Type B pancreatic cell (in vitro differentiated cells): ENCODE measurements around the gene SHLD2. TPM values are rescaled to one million over a fixed set of nuclear protein-coding genes. Genes with fewer than 3 reads are reported as not detected.
A peak's percentile ranks its signal among the peaks of the same experiment; 100 is the strongest.
"Not testable (repeated sequence)": the region's sequence is repeated elsewhere in the genome, so short reads cannot be mapped to it uniquely, and the experiment has no call there.

ENCODE experiments used
- DNase-seq: peaks from one replicate; pipeline ENCODE4 v3.0.0; 2021; ENCODE audit warnings: mixed read lengths; ENCODE audit not compliant: unreplicated experiment; ENCODE audit errors: extremely low spot score
- H3K27ac Mint-ChIP-seq: 2 replicates; pipeline ENCODE4 v1.8.0; 2021; ENCODE audit warnings: mild to moderate bottlenecking, mixed read lengths
- H3K27me3 Mint-ChIP-seq: 2 replicates; pipeline ENCODE4 v1.8.0; 2021; ENCODE audit warnings: mixed read lengths
- H3K36me3 Mint-ChIP-seq: 2 replicates; pipeline ENCODE4 v1.8.0; 2021; ENCODE audit warnings: mixed read lengths
- H3K4me1 Mint-ChIP-seq: one replicate; pipeline ENCODE4 v1.8.0; 2021; ENCODE audit warnings: mixed read lengths; ENCODE audit not compliant: unreplicated experiment
- H3K4me3 Mint-ChIP-seq: 2 replicates; pipeline ENCODE4 v1.8.0; 2021; ENCODE audit warnings: mild to moderate bottlenecking, mixed read lengths
- H3K9me3 Mint-ChIP-seq: 2 replicates; pipeline ENCODE4 v1.8.0; 2021; ENCODE audit warnings: mixed read lengths
- CTCF ChIP-seq: fragments of 200-600 bp; sonication (generic); conservative IDR thresholded peaks from 2 replicates; pipeline ENCODE4 v1.5.0; 2021; ENCODE audit warnings: antibody characterized with exemption, mild to moderate bottlenecking
- total RNA-seq: library from RNA; stranded (reverse); gene quantifications from 2 replicates; pipeline ENCODE4 v1.2.1, GENCODE V29; 2021; ENCODE audit warnings: low replicate concordance

The SHLD2 gene
- total RNA-seq, 1 donor from 2014 or later = 24.9 TPM

GRCh38 chr10:87093632-87094372, 1.2 kb upstream of the SHLD2 start:
- H3K9me3 Mint-ChIP-seq = no peaks in the 10 kb centered on the region
- H3K27me3 Mint-ChIP-seq = no peaks in the 10 kb centered on the region
- no peak for TF ChIP-seq CTCF

GRCh38 chr10:87095236-87095945, 385 bp downstream of the SHLD2 start:
- peak; percentile 86 for DNase-seq

More at GRCh38 chr10:87093632-87094372, 1.2 kb upstream of the SHLD2 start:
- H3K36me3 Mint-ChIP-seq = peaks cover 7% of the 10 kb centered on the region
- H3K4me3 Mint-ChIP-seq = peak overlapping the region; percentile 97
- peaks cover 38% of the 10 kb centered on the region for H3K4me1 Mint-ChIP-seq
- peak overlapping the region; percentile 89 for H3K27ac Mint-ChIP-seq
- peak; percentile 78 for DNase-seq

GRCh38 chr10:87101996-87102395, 7.0 kb downstream of the SHLD2 start:
- Mint-ChIP-seq H3K4me1 (no peaks in the 10 kb centered on the region), H3K27ac (no peak overlapping the region), H3K27me3 (no peaks in the 10 kb centered on the region), H3K4me3 (no peak overlapping the region), H3K9me3 (no peaks in the 10 kb centered on the region), H3K36me3 (peaks cover 26% of the 10 kb centered on the region)
- no peak for DNase-seq
- no peak for TF ChIP-seq CTCF

More at GRCh38 chr10:87095236-87095945, 385 bp downstream of the SHLD2 start:
- Mint-ChIP-seq H3K4me1 (peaks cover 29% of the 10 kb centered on the region), H3K9me3 (no peaks in the 10 kb centered on the region), H3K36me3 (peaks cover 5% of the 10 kb centered on the region), H3K4me3 (peak overlapping the region; percentile 89), H3K27ac (peak overlapping the region; percentile 92), H3K27me3 (no peaks in the 10 kb centered on the region)
- no peak for TF ChIP-seq CTCF

GRCh38 chr10:87104727-87105126, 9.7 kb downstream of the SHLD2 start:
- H3K4me3 Mint-ChIP-seq, DNase-seq, H3K9me3 Mint-ChIP-seq, H3K27me3 Mint-ChIP-seq, H3K4me1 Mint-ChIP-seq, H3K27ac Mint-ChIP-seq: not testable (repeated sequence)
- H3K36me3 Mint-ChIP-seq = peaks cover 36% of the 10 kb centered on the region

- no peak overlapping the region for H3K4me3 Mint-ChIP-seq
- no peak for DNase-seq
- no peaks in the 10 kb centered on the region for H3K27me3 Mint-ChIP-seq
- H3K36me3 Mint-ChIP-seq = peaks cover 35% of the 10 kb centered on the region
- H3K27ac Mint-ChIP-seq = no peak overlapping the region
- no peaks in the 10 kb centered on the region for H3K4me1 Mint-ChIP-seq
- no peak for TF ChIP-seq CTCF
- no peaks in the 10 kb centered on the region for H3K9me3 Mint-ChIP-seq
Measured at GRCh38 chr10:87105446-87106124, 10.6 kb downstream of the SHLD2 start.

GRCh38 chr10:87118122-87118521, 23.1 kb downstream of the SHLD2 start:
- H3K27ac Mint-ChIP-seq, H3K27me3 Mint-ChIP-seq, H3K9me3 Mint-ChIP-seq, DNase-seq, H3K4me3 Mint-ChIP-seq, H3K4me1 Mint-ChIP-seq: not testable (repeated sequence)
- peaks cover 15% of the 10 kb centered on the region for H3K36me3 Mint-ChIP-seq

GRCh38 chr10:87119029-87119428, 24.0 kb downstream of the SHLD2 start:
- H3K27me3 Mint-ChIP-seq, H3K27ac Mint-ChIP-seq, DNase-seq, H3K9me3 Mint-ChIP-seq, H3K4me3 Mint-ChIP-seq, H3K4me1 Mint-ChIP-seq: not testable (repeated sequence)
- peaks cover 12% of the 10 kb centered on the region for H3K36me3 Mint-ChIP-seq

GRCh38 chr10:87123351-87123750, 28.3 kb downstream of the SHLD2 start:
- not testable (repeated sequence) for H3K4me1 Mint-ChIP-seq, H3K27ac Mint-ChIP-seq, H3K4me3 Mint-ChIP-seq, H3K9me3 Mint-ChIP-seq, H3K36me3 Mint-ChIP-seq, DNase-seq, H3K27me3 Mint-ChIP-seq

GRCh38 chr10:87127048-87127447, 32.0 kb downstream of the SHLD2 start:
- H3K4me1 Mint-ChIP-seq, H3K9me3 Mint-ChIP-seq, H3K4me3 Mint-ChIP-seq, H3K27me3 Mint-ChIP-seq, H3K27ac Mint-ChIP-seq, DNase-seq: not testable (repeated sequence)
- peaks cover 12% of the 10 kb centered on the region for H3K36me3 Mint-ChIP-seq
